Left renal cortex interstitium (tissue), 4 donors: ENCODE data around the gene USP34. TPM values are rescaled to one million over a fixed set of nuclear protein-coding genes. Genes with fewer than 3 reads are reported as not detected.
A peak's percentile ranks its signal among the peaks of the same experiment; 100 is the strongest.
"Not testable (repeated sequence)": the region's sequence is repeated elsewhere in the genome, so short reads cannot be mapped to it uniquely, and the experiment has no call there.

ENCODE experiments used
- DNase-seq, 4 donors: peaks; one replicate each; pipeline ENCODE4 v3.0.0-alpha.2; 2013; ENCODE audit warnings: low read depth in 4 of 4, low spot score in 2 of 4, missing footprints in 1 of 4
- polyA plus RNA-seq, 4 donors: library from polyadenylated mRNA; unstranded; fragments of 120-200 nt; gene quantifications; one replicate each; pipeline ENCODE4 v1.2.1, GENCODE V29; 2013; ENCODE audit not compliant: insufficient read length in 4 of 4

Gene USP34
- polyA plus RNA-seq, 4 donors, result 97.9 to 178 (median 121) TPM

- no peak for DNase-seq
Measured at GRCh38 chr2:61210332-61210981, 260.4 kb downstream of the USP34 start.

- DNase-seq, result no peak
Measured at GRCh38 chr2:61205132-61205531, 265.8 kb downstream of the USP34 start.

GRCh38 chr2:61196671-61197070 lies 274.2 kb downstream of the USP34 start:
- no peak for DNase-seq

- not testable (repeated sequence) for DNase-seq
Measured at GRCh38 chr2:61194646-61195045, 276.2 kb downstream of the USP34 start.

GRCh38 chr2:61193670-61194561 lies 277.0 kb downstream of the USP34 start:
- DNase-seq, result no peak

- no peak for DNase-seq
Measured at GRCh38 chr2:61187085-61187484, 283.8 kb downstream of the USP34 start.

- DNase-seq, result no peak
Measured at GRCh38 chr2:61185231-61185728, 285.6 kb downstream of the USP34 start.

- DNase-seq, result no peak
Measured at GRCh38 chr2:61184263-61184662, 286.6 kb downstream of the USP34 start.

- DNase-seq, result no peak
Measured at GRCh38 chr2:61183795-61184194, 287.1 kb downstream of the USP34 start.

GRCh38 chr2:61182059-61182383 lies 288.9 kb downstream of the USP34 start:
- DNase-seq, result no peak

- DNase-seq, result no peak
Measured at GRCh38 chr2:61181382-61182058, 289.4 kb downstream of the USP34 start.

GRCh38 chr2:61180686-61181085 lies 290.2 kb downstream of the USP34 start:
- DNase-seq, result no peak

GRCh38 chr2:61179701-61180639 lies 290.9 kb downstream of the USP34 start:
- no peak for DNase-seq

- no peak for DNase-seq
Measured at GRCh38 chr2:61178603-61179545, 292.0 kb downstream of the USP34 start.

- peak; percentile 20 to 47 (median 32) for DNase-seq
Measured at GRCh38 chr2:61177727-61178549, 292.9 kb downstream of the USP34 start.

- DNase-seq, result peak; percentile 59 to 87 (median 78)
Measured at GRCh38 chr2:61176755-61177726, 293.8 kb downstream of the USP34 start.

GRCh38 chr2:61175036-61175435 lies 295.9 kb downstream of the USP34 start:
- no peak for DNase-seq
